ENCODE data around the gene DNAJB6. TPM values are rescaled to one million over a fixed set of nuclear protein-coding genes. Genes with fewer than 3 reads are reported as not detected.

DNAJB6 gene
- total RNA-seq, 3 donors from 2014 or later (not counting 1 experiment from before 2014, with no cell fraction given): 309 to 343 (median 340) TPM

DNA sequence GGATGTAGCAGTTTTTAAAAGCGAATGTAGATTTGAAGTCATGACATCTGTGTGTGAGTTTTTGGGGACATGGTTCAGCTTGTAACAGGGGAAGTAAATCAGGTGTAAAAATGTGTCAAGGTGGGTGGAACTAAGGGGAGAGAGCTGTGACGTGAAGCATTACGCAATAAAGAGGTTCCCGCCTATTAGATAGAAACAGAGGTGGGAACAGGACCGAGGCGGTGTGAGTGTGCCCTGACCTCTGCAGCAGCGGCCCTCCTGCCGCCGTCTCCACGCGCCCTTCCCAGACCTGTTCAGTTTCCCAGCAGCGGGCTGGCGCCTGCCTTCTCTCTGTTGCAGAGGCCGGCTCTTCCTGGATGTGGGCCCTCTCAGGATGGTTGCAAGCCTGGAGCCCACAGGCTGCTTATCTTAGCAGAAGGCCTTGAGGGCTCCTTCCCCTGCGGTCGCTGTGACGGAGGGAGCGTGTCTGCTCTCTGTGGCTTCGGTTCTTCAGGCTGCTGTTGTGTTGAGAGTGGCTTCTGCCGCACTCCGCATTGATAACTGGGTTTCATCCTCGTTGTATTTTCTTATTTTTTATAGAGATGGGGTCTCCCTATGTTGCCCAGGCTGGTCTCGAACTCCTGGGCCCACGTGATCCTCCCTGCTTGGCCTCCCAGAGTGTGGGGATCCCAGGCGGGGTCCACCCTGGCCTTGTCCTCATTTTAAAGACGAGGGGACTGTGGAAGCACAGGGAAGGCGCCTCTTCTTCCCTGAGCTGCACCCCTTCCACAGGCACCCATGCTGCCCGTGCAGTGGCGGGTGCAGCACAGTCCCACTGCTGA lies 65.0 kb downstream of the DNAJB6 start:
- DNase-seq (no peak), ATAC-seq (peak; percentile 54 to 77 (median 63))
- H3K27ac ChIP-seq (ENCODE audit: low read length): no peak overlapping the region
- no peak overlapping the region for H3K4me3 Mint-ChIP-seq
- H3K4me1 Mint-ChIP-seq: peaks cover 20 to 60% of the 10 kb centered on the region in 2 donors
- peaks cover 32% of the 10 kb centered on the region for H3K4me1 ChIP-seq (ENCODE audit: control insufficient read depth, insufficient read depth, low read length)
- intact Hi-C loops (cut with micrococcal nuclease): no loop called here
- peak overlapping the region; percentile 2 to 68 for H3K27ac Mint-ChIP-seq
- 72% methylated on average over 29 of the region's 29 CpGs for WGBS (ENCODE audit: insufficient coverage)
- H3K36me3 ChIP-seq (ENCODE audit: control insufficient read depth, insufficient read depth, low read length): peaks cover 7% of the 10 kb centered on the region
- TF ChIP-seq, protein P1, sequence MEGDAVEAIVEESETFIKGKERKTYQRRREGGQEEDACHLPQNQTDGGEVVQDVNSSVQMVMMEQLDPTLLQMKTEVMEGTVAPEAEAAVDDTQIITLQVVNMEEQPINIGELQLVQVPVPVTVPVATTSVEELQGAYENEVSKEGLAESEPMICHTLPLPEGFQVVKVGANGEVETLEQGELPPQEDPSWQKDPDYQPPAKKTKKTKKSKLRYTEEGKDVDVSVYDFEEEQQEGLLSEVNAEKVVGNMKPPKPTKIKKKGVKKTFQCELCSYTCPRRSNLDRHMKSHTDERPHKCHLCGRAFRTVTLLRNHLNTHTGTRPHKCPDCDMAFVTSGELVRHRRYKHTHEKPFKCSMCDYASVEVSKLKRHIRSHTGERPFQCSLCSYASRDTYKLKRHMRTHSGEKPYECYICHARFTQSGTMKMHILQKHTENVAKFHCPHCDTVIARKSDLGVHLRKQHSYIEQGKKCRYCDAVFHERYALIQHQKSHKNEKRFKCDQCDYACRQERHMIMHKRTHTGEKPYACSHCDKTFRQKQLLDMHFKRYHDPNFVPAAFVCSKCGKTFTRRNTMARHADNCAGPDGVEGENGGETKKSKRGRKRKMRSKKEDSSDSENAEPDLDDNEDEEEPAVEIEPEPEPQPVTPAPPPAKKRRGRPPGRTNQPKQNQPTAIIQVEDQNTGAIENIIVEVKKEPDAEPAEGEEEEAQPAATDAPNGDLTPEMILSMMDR (IDR thresholded peaks at IDR 0.05): no peak
- no peak overlapping the region for H3K4me3 ChIP-seq (ENCODE audit: low read length)
- no peaks in the 10 kb centered on the region for H3K36me3 Mint-ChIP-seq
- H3K27me3 ChIP-seq (ENCODE audit: control insufficient read depth, insufficient read depth, low read length): no peaks in the 10 kb centered on the region
- H3K27me3 Mint-ChIP-seq (ENCODE audit: low read depth in 2 of 2): no peaks in the 10 kb centered on the region
- no peaks in the 10 kb centered on the region for H3K9me3 Mint-ChIP-seq
- no peaks in the 10 kb centered on the region for H3K9me3 ChIP-seq (ENCODE audit: control insufficient read depth, insufficient read depth, low read length)

DNA sequence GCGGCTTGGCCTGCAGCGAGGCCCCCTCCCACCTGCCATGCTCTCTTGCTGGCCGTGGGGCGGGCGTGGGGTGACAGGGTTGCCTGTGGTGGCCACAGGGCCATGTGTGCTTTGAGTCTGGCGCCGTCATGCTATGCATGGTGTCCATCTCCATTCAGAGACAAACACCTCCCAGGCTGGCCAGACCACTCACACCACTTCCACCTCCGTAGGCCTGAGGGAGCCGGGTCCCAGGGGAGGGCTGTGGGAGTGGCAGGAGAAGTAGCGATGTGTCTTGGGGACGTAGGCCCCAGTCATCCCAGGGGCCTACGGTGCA lies 65.5 kb downstream of the DNAJB6 start:
- 97% methylated on average over 10 of the region's 12 CpGs for WGBS (ENCODE audit: insufficient coverage)
- Histone ChIP-seq H3K4me3 (ENCODE audit: low read length) (no peak overlapping the region), H3K4me1 (ENCODE audit: control insufficient read depth, insufficient read depth, low read length) (peaks cover 32% of the 10 kb centered on the region), H3K27me3 (ENCODE audit: control insufficient read depth, insufficient read depth, low read length) (no peaks in the 10 kb centered on the region), H3K9me3 (ENCODE audit: control insufficient read depth, insufficient read depth, low read length) (no peaks in the 10 kb centered on the region), H3K36me3 (ENCODE audit: control insufficient read depth, insufficient read depth, low read length) (peaks cover 4% of the 10 kb centered on the region), H3K27ac (ENCODE audit: low read length) (no peak overlapping the region)
- peak overlapping the region in 1 of 2 donors; percentile 68 for H3K27ac Mint-ChIP-seq
- H3K36me3 Mint-ChIP-seq: no peaks in the 10 kb centered on the region
- ATAC-seq (peak in 1 of 3 donors; percentile 52), DNase-seq (no peak)
- no peak overlapping the region for H3K4me3 Mint-ChIP-seq
- no peaks in the 10 kb centered on the region for H3K9me3 Mint-ChIP-seq
- H3K27me3 Mint-ChIP-seq (ENCODE audit: low read depth in 2 of 2): no peaks in the 10 kb centered on the region
- TF ChIP-seq, protein P1 (IDR thresholded peaks at IDR 0.05): no peak
- intact Hi-C loops (cut with micrococcal nuclease): no loop called here
- peaks cover 19 to 58% of the 10 kb centered on the region in 2 donors for H3K4me1 Mint-ChIP-seq

DNA sequence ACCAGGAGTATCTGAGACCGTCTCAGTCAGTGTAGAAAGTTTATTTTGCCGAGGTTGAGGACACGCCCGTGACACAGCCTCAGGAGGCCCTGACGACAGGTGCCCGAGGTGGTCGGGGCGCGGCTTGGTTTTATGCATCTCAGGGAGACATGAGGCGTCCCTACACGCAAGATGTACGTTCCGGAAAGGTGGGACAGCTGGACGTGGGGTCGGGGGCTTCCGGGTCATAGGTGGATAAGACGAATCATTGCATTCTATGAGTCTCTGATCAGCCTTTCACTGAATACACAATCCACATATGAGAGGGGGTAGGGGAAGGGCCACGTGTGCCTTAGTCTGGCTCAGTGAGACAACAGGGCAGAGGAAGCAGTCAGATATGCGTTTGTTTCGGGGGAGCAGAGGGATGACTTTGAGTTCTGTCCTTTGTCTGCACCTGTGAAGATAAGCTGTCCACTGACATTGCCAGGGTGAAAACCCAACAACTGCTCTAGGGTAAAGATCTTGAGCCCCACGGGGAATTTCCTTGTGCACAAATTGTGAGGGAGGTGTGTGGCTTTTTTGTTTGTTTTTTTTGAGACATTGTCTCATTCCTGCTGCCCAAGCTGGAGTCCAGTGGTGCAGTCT lies 66.2 kb downstream of the DNAJB6 start:
- no peak for DNase-seq
- 86% methylated on average over 21 of the region's 21 CpGs for WGBS (ENCODE audit: insufficient coverage)
- no peak overlapping the region for H3K4me3 ChIP-seq (ENCODE audit: low read length)
- H3K36me3 ChIP-seq (ENCODE audit: control insufficient read depth, insufficient read depth, low read length): peaks cover 4% of the 10 kb centered on the region
- Mint-ChIP-seq H3K36me3 (no peaks in the 10 kb centered on the region), H3K27me3 (ENCODE audit: low read depth in 2 of 2) (no peaks in the 10 kb centered on the region), H3K9me3 (no peaks in the 10 kb centered on the region), H3K4me3 (no peak overlapping the region), H3K4me1 (peaks cover 12 to 51% of the 10 kb centered on the region in 2 donors), H3K27ac (peak overlapping the region in 1 of 2 donors; percentile 45)
- no peaks in the 10 kb centered on the region for H3K9me3 ChIP-seq (ENCODE audit: control insufficient read depth, insufficient read depth, low read length)
- H3K27me3 ChIP-seq (ENCODE audit: control insufficient read depth, insufficient read depth, low read length): no peaks in the 10 kb centered on the region
- H3K4me1 ChIP-seq (ENCODE audit: control insufficient read depth, insufficient read depth, low read length): peaks cover 28% of the 10 kb centered on the region
- ATAC-seq: no peak
- TF ChIP-seq, protein P1 (IDR thresholded peaks at IDR 0.05): no peak
- intact Hi-C loops (cut with micrococcal nuclease): no loop called here
- no peak overlapping the region for H3K27ac ChIP-seq (ENCODE audit: low read length)
